Ishikawa (cell line): ENCODE results near the gene YAP1.

Experiments used
- CEBPB ChIP-seq: IDR thresholded peaks from 2 replicates; pipeline ENCODE4 v1.6.1; 2012
- CREB1 ChIP-seq: IDR thresholded peaks from 2 replicates; pipeline ENCODE4 v1.6.1; 2012; ENCODE audit warnings: low read depth
- EGR1 ChIP-seq: IDR thresholded peaks from 2 replicates; pipeline ENCODE4 v1.6.1; 2012
- EP300 ChIP-seq: IDR thresholded peaks from 2 replicates; pipeline ENCODE4 v1.6.1; 2012; ENCODE audit warnings: borderline replicate concordance
- FOXM1 ChIP-seq: IDR thresholded peaks from 2 replicates; pipeline ENCODE4 v1.6.1; 2012; ENCODE audit warnings: low read depth, borderline replicate concordance
- NFIC ChIP-seq: IDR thresholded peaks from 2 replicates; pipeline ENCODE4 v1.6.1; 2012
- RAD21 ChIP-seq: IDR thresholded peaks from 2 replicates; pipeline ENCODE4 v1.6.1; 2012; ENCODE audit warnings: low read depth
- TAF1 ChIP-seq: IDR thresholded peaks from 2 replicates; pipeline ENCODE4 v1.6.1; 2012; ENCODE audit warnings: low read depth, mild to moderate bottlenecking
- TCF12 ChIP-seq: IDR thresholded peaks from 2 replicates; pipeline ENCODE4 v1.6.1; 2012; ENCODE audit warnings: low read depth
- TEAD4 ChIP-seq: IDR thresholded peaks from 2 replicates; pipeline ENCODE4 v1.6.1; 2012
- USF1 ChIP-seq: IDR thresholded peaks from 2 replicates; pipeline ENCODE4 v1.6.1; 2012
- YY1 ChIP-seq: IDR thresholded peaks from 2 replicates; pipeline ENCODE4 v1.6.1; 2012; ENCODE audit warnings: low read depth
- ZBTB7A ChIP-seq: IDR thresholded peaks from 2 replicates; pipeline ENCODE4 v1.6.1; 2012; ENCODE audit warnings: low read depth
- TF ChIP-seq, protein P1 (sequence below): IDR thresholded peaks from 2 replicates; pipeline ENCODE4 v1.6.1; 2012
- TF ChIP-seq, protein P2 (sequence below): IDR thresholded peaks from 2 replicates; pipeline ENCODE4 v1.6.1; 2012; ENCODE audit warnings: low read depth, mild to moderate bottlenecking

Gene YAP1

GRCh38 chr11:102229510-102230123 lies 119.4 kb downstream of the YAP1 start:
- TF ChIP-seq, protein P1, sequence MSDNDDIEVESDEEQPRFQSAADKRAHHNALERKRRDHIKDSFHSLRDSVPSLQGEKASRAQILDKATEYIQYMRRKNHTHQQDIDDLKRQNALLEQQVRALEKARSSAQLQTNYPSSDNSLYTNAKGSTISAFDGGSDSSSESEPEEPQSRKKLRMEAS, result no peak
- TF ChIP-seq NFIC (no peak), FOXM1 (no peak), USF1 (no peak), TEAD4 (no peak), ZBTB7A (no peak), CREB1 (no peak), CEBPB (no peak), TCF12 (no peak)

- TF ChIP-seq TEAD4 (no peak), TCF12 (no peak), USF1 (no peak), ZBTB7A (no peak), CREB1 (no peak), TAF1 (no peak), EP300 (no peak), EGR1 (no peak), RAD21 (no peak), FOXM1 (no peak), NFIC (no peak), CEBPB (no peak), YY1 (no peak)
- TF ChIP-seq, protein P1, result no peak
- TF ChIP-seq, protein P2, sequence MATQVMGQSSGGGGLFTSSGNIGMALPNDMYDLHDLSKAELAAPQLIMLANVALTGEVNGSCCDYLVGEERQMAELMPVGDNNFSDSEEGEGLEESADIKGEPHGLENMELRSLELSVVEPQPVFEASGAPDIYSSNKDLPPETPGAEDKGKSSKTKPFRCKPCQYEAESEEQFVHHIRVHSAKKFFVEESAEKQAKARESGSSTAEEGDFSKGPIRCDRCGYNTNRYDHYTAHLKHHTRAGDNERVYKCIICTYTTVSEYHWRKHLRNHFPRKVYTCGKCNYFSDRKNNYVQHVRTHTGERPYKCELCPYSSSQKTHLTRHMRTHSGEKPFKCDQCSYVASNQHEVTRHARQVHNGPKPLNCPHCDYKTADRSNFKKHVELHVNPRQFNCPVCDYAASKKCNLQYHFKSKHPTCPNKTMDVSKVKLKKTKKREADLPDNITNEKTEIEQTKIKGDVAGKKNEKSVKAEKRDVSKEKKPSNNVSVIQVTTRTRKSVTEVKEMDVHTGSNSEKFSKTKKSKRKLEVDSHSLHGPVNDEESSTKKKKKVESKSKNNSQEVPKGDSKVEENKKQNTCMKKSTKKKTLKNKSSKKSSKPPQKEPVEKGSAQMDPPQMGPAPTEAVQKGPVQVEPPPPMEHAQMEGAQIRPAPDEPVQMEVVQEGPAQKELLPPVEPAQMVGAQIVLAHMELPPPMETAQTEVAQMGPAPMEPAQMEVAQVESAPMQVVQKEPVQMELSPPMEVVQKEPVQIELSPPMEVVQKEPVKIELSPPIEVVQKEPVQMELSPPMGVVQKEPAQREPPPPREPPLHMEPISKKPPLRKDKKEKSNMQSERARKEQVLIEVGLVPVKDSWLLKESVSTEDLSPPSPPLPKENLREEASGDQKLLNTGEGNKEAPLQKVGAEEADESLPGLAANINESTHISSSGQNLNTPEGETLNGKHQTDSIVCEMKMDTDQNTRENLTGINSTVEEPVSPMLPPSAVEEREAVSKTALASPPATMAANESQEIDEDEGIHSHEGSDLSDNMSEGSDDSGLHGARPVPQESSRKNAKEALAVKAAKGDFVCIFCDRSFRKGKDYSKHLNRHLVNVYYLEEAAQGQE, result no peak
These were observed 119.9 kb downstream of the YAP1 start for GRCh38 chr11:102230186-102230585.

DNA sequence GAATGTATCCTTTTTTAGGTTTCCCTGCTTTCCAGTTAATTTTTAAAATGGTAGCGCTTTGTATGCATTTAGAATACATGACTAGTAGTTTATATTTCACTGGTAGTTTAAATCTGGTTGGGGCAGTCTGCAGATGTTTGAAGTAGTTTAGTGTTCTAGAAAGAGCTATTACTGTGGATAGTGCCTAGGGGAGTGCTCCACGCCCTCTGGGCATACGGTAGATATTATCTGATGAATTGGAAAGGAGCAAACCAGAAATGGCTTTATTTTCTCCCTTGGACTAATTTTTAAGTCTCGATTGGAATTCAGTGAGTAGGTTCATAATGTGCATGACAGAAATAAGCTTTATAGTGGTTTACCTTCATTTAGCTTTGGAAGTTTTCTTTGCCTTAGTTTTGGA lies 120.7 kb downstream of the YAP1 start:
- TF ChIP-seq ZBTB7A (no peak), EP300 (no peak), NFIC (no peak), FOXM1 (no peak), YY1 (no peak), TAF1 (no peak), CEBPB (no peak), TEAD4 (no peak)
- TF ChIP-seq, protein P1, result no peak

- no peak for TF ChIP-seq CEBPB
- TF ChIP-seq CREB1, result no peak
- no peak for TF ChIP-seq TAF1
- TF ChIP-seq USF1, result no peak
- TF ChIP-seq, protein P2, result no peak
- TF ChIP-seq EGR1, result no peak
- no peak for TF ChIP-seq NFIC
- no peak for TF ChIP-seq ZBTB7A
- TF ChIP-seq RAD21, result no peak
- TF ChIP-seq EP300, result no peak
- no peak for TF ChIP-seq TEAD4
- no peak for TF ChIP-seq YY1
- no peak for TF ChIP-seq FOXM1
- TF ChIP-seq TCF12, result no peak
- TF ChIP-seq, protein P1, result no peak
These were observed 124.7 kb downstream of the YAP1 start for GRCh38 chr11:102234779-102235439.

- TF ChIP-seq CREB1 (no peak), FOXM1 (no peak), TAF1 (no peak), ZBTB7A (no peak)
These were observed 127.0 kb downstream of the YAP1 start for GRCh38 chr11:102237096-102237735.
